Activated naive CD4-positive, alpha-beta T cell (primary cell): ENCODE data around the gene PEA15.

Experiments
- DNase-seq, 4 experiments: peaks; one replicate each; lab custom pipeline; 2025; lab: John Stamatoyannopoulos, UW

PEA15 gene

GRCh38 chr1:160179336-160179735 lies 25.8 kb upstream of the PEA15 start:
- no peak for DNase-seq

DNA sequence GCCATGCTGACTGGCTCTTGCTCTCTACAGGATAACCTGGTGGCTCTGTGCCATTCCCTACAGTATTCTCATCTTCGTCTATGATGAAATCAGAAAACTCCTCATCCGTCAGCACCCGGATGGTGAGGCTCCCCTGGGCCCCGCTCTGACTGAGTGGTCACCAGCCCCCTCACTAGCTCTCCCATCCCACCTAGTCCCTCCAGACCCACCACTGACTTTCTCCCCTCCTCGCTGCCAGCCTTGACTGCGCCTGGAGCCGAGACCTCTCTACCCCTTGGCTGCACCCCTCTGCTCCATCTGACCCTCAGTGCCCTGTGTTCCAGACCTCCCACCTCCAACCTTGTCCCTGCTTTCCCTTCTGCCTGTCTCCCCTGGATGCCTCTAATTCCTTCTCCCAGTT lies 18.9 kb upstream of the PEA15 start:
- DNase-seq: no peak

GRCh38 chr1:160186729-160187128 lies 18.5 kb upstream of the PEA15 start:
- DNase-seq: no peak

DNA sequence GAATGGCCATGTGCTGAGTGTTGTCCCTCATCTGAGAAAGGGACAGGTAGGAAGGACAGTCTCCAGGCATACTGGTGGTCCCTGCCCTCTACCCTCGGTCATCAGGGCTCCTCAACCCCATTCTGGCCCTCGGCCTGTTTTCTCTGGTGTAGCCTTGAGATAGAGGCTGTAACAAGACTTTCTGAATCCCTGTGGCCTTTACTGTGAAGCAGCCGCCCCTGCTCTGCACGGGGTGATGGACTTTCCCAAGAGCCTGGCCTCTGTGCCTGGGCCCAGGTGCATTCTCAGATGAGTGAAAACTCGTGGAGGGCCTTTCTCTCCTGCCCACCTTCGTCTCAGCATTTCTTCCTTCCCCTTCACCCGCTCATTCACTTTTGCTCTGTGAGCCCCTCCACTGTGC lies 17.8 kb upstream of the PEA15 start:
- no peak for DNase-seq

DNA sequence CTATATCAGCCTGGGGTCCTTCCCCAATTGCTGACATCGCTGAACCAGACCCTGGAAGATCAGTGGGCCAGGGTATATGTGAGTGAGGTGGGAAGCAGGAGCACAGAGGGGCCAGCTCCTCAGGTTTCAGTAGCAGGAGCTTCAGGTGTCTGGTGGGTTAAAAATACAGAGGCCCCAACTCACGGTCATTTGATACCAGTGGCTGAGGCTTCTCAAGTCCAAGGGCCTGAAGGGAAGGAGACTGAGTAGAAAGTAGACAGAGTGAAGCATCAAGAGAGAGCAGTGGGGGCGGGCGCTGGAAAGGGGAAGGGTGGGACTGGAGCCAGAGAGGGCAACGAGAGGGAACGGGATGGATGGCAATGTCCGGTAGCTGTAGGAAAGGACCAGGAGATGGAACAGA lies 16.8 kb upstream of the PEA15 start:
- DNase-seq: no peak

GRCh38 chr1:160189649-160190625 lies 15.2 kb upstream of the PEA15 start, which contains the start of gene CASQ1:
Gene CASQ1 (plus strand): TSS chr1:160190575. CDS start chr1:160190752, 177 bp downstream.
- no peak for DNase-seq

GRCh38 chr1:160191756-160192155 lies 13.4 kb upstream of the PEA15 start:
- DNase-seq: no peak

DNA sequence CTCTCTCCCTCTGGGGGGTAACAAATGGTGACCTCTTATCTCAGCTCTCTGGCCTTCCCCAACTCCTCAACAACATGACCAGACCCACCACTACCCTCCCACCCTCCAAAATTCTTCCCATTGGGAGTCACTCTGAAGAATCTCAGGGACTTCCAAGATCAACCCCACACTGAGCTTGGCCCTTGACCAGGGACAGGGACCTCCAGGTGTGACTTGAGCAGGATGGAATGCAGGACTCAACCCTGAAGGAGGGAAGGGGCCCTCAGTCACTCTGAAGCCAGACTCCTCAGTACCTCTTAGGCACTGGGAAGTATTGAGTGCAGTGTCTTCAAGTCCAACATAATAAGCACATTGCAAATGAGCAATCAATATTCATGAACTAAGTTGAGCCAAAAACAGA lies 12.9 kb upstream of the PEA15 start:
- DNase-seq: no peak

DNA sequence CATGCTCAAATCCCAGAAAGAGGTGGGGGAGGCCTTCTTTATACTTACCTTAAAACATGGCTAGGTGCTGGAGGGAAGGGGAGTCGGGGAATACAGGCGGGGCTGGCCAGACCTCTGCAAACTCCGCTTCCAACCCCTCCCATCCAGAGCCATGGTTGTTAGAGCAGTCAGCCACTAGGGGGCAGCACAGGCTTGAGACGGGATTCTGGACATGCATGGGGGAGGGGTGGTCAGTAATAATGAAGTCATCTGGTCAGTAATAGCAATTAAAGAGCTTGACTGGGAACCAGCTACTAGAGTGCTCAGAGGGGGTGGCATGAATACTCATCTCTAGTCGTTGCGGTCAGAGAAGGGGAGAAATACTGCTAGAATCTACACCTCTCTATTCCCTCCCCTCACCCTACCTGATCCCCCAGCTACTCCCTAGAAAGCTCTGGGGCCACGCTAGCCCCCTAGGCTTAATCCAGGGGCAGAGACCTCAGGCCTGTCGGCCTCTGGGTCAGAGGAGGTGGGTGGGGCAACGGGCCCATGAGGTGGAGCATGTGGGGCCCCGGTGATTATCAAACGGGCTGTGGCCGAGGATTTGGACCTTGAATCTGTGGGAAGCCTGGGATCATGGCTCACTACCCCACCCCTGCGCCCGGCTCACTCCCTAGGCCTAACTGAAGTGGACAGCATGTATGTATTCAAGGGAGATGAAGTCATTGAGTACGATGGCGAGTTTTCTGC lies 11.9 kb upstream of the PEA15 start:
- DNase-seq: peak; percentile 50 to 76 (median 72)

DNA sequence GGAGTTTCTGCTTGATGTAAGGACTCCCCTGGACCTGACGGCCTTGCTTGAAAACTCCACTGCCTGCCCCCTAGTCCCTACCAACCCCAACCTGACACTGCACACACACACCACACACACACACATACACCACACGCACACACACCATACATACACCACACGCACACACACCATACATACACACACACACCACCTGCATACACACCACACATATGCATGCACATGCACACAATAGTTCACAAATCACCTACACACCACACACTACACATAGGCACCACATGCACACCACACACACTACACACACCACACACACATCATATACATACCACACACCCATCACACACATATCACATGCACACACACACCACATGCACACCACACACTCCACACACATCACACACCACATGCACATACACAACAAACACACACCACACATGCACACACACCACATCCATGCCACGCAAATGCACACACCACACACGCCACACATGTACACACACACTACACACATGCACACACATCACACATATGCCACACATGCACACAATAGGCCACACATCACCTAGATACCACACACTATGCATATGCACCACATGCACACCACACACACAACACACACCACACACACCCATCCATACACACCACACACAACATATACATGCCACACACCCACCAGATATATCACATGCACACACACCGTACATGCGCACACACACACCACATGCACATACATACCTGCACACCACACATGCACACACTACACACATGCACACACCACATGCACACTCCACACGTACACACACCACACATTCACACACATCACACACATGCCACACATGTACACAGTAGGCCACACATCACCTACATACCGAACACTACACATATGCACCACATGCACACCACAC lies 11.1 kb upstream of the PEA15 start:
- no peak for DNase-seq

- DNase-seq: no peak
Measured at GRCh38 chr1:160194737-160195059, 10.5 kb upstream of the PEA15 start.

GRCh38 chr1:160196143-160196542 lies 9.0 kb upstream of the PEA15 start:
- DNase-seq: no peak

GRCh38 chr1:160197231-160197630 lies 8.0 kb upstream of the PEA15 start:
- no peak for DNase-seq

- no peak for DNase-seq
Measured at GRCh38 chr1:160200786-160201185, 4.4 kb upstream of the PEA15 start.

GRCh38 chr1:160204526-160205241 lies 500 bp upstream of the PEA15 start:
- DNase-seq: no peak

GRCh38 chr1:160206036-160206389 lies 829 bp downstream of the PEA15 start:
- DNase-seq: peak in 2 of 4 experiments; percentile 9 to 22

- no peak for DNase-seq
Measured at GRCh38 chr1:160206421-160207117, 1.4 kb downstream of the PEA15 start.

DNA sequence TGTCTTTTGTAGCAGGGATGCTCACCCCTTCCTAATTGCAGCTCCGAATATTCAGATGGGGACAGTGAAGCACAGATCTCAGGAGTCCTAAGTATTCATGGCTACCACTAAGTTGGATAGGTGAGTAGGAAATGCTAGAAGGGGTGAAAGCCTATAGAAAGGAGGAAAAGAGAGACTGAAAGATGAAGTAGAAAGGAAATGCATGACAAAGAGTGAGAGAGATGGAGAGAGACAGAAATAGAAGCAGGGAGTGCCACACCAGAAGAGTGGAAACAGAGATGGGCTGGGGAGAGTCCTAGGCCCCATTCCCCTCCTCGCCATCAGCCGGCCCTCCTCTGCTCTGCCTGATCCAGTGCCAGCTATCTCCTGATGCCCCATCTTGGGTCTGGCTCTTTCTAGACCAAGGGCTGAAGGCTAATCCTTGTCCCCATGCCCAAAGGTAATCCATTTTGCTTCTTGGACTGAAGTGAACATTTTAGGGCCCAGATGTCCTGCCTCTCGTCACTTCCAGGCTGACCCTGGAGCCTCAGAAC lies 2.0 kb downstream of the PEA15 start:
- no peak for DNase-seq

DNA sequence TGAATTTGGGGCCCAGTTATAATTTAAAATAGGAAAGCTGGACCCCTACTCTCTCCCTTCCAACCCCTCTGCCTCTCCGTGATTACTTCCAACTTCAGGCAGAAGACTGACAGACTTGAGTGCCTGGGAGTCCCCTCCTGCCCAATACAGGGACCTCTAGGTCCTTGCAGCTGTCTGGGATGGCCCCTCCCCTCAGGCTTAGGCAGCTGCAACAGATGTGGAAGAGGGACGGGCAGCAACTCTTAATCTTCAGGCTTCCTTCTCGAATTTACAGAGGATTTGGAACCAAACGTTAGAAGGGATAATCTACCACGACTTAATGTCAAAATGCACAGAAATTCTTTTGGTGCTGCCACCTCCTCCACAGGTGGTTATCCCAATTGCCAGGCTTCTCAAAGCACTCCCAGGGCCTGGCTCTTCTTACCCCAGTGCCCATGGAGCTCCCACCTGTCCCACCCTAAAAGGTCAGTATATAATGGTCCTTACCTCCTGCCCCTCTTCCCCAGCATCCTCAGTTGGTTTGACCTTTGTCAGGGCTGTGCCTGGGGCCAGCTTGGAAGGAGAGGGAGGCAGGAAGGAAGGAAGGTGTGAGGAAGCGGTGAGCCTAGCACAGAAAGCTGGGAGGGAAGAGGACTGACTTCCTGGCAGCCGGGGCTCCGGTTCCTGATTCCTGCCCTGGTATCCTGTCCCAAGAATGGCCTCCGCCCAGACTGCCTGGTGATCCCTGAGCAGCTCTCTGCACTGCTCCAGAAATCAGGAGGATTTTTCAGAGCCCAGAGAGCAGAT lies 2.8 kb downstream of the PEA15 start:
- no peak for DNase-seq
